ENCODE data around the gene OR2T5. TPM values are rescaled to one million over a fixed set of nuclear protein-coding genes. Genes with fewer than 3 reads are reported as not detected.
"Not testable (repeated sequence)": the region's sequence is repeated elsewhere in the genome, so short reads cannot be mapped to it uniquely, and the experiment has no call there.

OR2T5 gene, protein sequence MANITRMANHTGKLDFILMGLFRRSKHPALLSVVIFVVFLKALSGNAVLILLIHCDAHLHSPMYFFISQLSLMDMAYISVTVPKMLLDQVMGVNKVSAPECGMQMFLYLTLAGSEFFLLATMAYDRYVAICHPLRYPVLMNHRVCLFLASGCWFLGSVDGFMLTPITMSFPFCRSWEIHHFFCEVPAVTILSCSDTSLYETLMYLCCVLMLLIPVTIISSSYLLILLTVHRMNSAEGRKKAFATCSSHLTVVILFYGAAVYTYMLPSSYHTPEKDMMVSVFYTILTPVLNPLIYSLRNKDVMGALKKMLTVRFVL
- total RNA-seq (2014; rRNA removed; shearing (Covaris generic); ENCODE audit: low replicate concordance), result not detected in 2 replicates

DNA sequence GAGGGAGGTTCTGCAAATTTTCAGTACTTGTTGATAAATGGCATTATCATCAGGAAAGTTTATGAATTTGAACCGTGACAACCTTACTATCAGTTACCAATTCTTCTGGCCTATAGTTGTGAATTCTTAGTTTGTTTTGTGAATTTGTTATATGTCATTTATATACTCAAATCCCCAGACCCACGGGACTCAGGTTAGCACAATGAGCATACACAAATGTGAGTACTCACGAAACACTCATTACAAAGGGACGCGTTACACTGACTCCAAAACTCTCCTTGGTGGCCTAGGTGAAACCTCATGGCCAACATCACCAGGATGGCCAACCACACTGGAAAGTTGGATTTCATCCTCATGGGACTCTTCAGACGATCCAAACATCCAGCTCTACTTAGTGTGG lies at the start of gene OR2T5:
TSS of gene OR2T5 (plus strand) at position 301 of the 400 bp plus-strand sequence. CDS start at position 301, 0 bp downstream.
- DNase-seq (ENCODE audit: low read depth); in situ Hi-C loops (cut with HindIII; ENCODE audit: low pct_unique_long_range_greater_than_20kb, low sequenced_read_pairs): not testable (repeated sequence)

DNA sequence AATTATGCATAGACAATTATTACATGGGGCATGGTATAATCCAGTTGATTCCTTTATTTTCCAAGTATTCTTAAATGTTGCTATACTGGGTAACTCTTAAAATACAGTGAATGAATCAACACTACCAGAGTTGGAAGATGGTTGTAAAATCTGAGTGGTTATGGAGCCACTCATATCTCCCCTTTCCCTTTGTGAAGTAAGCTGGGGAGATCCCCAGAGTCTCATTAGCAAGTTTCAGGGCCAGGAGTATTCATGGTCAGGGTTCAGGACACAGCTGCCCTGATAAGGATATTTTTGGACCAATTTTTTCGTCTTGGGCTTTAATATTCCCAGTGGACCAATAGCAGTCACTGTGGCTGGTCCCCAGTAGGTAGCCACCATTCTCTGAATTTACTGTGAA lies 49.7 kb upstream of the OR2T5 start:
- DNase-seq (ENCODE audit: low read depth); in situ Hi-C loops (cut with HindIII; ENCODE audit: low pct_unique_long_range_greater_than_20kb, low sequenced_read_pairs): not testable (repeated sequence)

DNA sequence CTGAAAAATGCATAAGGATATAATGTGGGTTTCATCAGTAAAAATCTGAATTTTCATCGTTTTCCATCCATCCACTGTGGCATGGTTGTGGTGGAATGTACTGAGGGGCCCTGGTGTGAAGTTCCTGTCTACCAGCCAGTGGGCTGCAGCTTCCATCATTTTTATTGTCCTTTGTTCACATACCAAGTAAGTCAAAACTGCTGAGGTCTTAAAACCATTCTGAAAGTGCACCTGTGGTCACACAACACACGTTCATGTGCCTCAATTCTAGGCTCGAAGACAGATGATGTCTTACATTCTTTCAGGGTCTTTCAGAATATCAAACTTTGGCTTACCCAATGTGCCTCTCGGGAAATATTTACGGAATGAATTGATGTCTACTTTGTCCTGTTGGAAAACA lies 49.1 kb upstream of the OR2T5 start:
- in situ Hi-C loops (cut with HindIII; ENCODE audit: low pct_unique_long_range_greater_than_20kb, low sequenced_read_pairs); DNase-seq (ENCODE audit: low read depth): not testable (repeated sequence)

DNA sequence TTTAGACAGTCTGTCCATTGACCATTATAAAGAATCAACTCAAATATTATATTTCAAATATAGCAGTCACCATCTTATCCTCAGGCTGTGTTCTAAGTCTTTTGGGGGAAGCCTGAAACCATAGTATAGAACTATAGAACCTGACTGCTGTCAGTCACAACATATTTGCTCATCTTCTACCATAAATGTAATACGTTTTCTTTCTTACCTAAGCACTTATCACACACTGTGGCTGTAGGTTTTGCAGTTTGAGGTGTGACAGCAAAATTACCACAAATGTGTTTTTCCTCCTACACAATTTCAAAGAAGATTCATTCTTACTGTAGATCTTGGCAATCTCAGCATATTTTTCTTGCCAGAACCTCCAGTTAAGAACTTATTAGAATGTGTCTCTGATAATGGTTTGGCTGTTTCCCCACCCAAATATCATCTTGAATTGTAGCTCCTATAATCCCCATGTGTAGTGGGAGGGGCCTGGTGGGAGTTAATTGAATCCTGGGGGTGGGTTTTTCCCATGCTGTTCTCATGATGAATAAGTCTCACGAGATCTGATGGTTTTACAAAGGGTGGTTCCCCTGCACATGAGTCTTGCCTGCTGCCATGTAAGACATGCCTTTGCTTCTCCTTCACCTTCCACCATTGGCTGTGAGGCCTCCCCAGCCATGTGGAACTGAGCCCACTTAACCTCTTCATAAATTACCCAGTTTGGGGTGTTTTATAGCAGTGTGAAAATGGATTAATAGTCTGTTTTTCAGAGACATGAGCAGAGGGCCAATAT lies 45.7 kb upstream of the OR2T5 start:
- in situ Hi-C loops (cut with HindIII; ENCODE audit: low pct_unique_long_range_greater_than_20kb, low sequenced_read_pairs); DNase-seq (ENCODE audit: low read depth): not testable (repeated sequence)

DNA sequence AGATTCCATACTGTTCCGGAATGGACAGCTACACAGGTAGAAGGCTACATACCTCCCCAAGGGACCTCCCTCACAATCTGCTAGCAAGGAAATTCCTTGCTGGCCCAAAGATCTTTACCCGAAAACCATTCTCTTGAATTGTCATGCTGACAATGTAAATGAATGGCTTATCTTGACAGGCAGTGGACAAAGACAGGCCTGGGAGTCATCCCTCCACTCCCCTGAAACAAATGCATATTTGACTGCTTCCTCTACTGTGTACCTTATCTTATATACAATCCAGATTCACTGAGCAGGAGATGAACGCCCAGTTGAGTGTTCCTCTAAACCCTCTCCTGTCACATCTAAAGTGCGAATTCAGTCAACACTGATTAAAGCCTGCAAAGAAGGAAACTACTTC lies 43.8 kb upstream of the OR2T5 start:
- in situ Hi-C loops (cut with HindIII; ENCODE audit: low pct_unique_long_range_greater_than_20kb, low sequenced_read_pairs); DNase-seq (ENCODE audit: low read depth): not testable (repeated sequence)

DNA sequence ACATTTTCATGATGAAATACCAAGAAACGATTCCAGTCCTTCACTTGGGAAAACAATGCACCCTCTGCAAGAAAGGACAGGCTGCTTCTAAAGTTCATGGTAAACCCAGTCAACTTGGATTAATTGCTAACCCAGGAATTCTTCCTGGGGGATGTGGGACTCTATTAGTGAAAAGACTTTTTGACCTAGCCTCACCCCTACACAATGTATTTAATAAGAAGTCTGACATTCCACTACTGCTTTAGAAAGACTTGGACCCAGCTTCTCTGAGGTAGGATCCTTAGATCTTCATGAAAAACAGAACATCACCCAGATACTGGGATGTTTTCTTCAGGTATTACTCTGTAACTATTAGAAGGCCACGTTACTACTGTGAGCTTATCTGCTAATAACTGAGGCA lies 43.0 kb upstream of the OR2T5 start, which contains the start of gene OR2T2:
TSS of gene OR2T2 (plus strand) at position 239 of the 400 bp plus-strand sequence. CDS start 7,161 bp downstream, outside the sequence.
- DNase-seq (ENCODE audit: low read depth); in situ Hi-C loops (cut with HindIII; ENCODE audit: low pct_unique_long_range_greater_than_20kb, low sequenced_read_pairs): not testable (repeated sequence)

DNA sequence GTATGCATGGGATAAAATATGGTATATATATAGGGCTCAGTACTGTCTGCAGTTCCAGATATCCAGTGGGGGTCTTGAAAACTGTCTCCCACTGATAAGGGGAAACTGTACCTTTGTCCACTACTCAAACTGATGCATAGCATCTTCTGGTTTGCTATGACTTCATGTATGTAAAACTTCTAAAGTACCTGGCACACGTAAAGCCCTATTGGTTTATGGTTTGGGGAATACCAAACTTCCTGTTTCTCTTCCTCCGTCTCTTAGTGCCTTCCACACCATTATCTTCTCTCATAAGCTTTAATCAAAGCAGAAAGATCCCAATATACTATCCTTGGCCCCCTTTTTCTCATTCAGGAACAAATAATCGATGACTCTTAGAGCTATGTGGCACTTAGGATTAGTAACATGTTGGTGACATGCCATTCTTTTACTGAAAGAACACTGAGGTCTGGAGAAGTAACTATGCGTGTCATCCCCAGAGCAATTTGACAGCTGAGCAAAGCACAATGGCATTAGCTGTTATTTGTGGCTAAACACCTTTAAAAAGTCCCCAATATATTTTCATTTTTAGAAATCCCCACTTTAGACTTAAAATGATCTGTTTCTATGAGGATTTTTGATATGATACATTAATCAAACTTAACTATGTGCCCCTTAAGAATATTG lies 39.8 kb upstream of the OR2T5 start:
- DNase-seq (ENCODE audit: low read depth); in situ Hi-C loops (cut with HindIII; ENCODE audit: low pct_unique_long_range_greater_than_20kb, low sequenced_read_pairs): not testable (repeated sequence)

DNA sequence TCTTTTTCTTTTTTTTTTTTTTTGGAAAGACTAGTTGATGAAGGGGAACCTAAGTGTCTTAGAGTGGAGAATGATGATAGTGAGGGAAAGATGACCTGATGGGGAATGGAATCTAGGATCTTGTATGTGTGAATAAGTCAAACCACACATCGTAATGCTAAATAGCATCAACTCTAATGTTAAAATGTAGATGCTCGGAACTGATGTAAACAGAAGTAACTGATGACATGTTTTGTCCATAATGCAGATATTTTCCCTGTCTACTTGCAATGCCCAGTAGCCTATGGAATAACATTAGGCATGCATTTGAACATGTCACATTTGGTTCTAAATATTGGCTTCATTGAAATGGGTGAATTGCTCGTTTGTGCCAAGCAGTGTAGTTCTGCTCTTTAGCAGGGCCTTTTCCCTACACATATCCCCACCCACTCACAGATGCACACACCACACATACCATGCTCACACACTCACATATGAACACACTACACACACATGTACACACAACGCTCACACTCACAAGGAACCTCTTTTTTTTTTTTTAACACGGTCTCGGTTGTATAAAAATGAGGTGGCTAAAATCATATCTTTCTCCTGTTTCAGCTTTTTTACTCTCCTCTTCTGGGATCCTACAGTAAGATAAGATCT lies 38.4 kb upstream of the OR2T5 start:
- DNase-seq (ENCODE audit: low read depth); in situ Hi-C loops (cut with HindIII; ENCODE audit: low pct_unique_long_range_greater_than_20kb, low sequenced_read_pairs): not testable (repeated sequence)

DNA sequence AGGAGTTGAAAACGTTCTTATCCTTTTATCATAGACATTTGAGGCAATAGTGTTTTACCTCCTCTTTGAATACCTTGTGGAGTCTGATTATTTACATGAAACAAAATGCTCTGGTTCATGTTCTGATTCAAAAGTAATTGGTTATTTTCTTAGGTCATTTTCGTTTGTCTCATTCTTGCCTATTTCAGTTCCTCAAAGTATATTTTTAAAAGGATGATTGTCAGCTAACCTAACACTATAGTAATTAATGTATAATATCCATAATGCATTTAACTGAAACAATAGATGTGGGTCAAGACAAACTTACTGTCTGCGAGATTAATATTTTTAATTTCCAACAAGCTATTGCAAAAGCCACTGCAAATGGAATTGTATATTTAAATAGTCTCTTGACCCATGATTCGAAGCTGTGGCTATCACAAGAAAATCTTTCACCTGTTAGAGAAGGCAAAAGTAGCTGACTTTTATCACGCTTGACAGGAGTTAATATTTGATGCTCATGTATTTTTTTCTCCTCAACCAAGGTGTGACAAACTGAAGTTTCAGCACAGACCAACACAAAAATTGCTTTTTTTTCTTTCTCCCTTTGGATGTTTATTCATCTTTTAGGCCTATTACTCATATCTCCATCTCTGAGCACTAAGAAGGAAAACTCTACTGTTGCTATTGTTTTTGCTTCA lies 37.8 kb upstream of the OR2T5 start:
- in situ Hi-C loops (cut with HindIII; ENCODE audit: low pct_unique_long_range_greater_than_20kb, low sequenced_read_pairs); DNase-seq (ENCODE audit: low read depth): not testable (repeated sequence)

DNA sequence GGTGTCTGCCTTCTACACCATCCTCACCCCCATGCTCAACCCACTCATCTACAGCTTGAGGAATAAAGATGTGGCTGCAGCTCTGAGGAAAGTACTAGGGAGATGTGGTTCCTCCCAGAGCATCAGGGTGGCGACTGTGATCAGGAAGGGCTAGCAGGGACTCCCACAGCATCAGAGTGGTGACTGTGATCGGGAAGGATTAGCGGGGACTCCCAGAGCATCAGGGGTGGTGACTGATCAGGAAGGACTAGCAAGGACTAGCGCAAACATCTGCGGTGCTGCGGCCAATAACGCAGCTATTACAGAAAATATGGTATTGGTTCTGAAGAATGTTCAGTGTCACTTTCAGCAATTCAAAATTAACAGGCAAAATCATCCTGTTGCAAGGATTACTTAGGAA lies 34.8 kb upstream of the OR2T5 start:
- DNase-seq (ENCODE audit: low read depth); in situ Hi-C loops (cut with HindIII; ENCODE audit: low pct_unique_long_range_greater_than_20kb, low sequenced_read_pairs): not testable (repeated sequence)

DNA sequence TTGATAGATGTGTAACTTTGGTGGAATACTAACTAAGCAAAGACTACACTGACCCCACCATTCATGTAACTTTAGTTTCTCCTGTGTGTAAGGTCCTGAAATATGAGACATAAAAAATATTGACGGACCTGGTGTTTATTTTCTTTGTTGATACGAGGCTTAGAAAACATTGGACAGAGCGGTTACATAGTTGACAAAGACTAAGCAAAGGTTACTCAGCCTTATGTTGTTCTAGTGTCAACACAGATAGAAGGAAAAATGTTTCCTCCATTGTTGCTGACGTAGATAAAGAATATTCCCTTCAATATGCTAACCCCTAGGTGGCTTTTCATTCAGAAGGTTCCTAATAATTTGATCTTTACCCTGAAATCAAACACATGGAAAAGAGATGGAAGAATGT lies 33.3 kb upstream of the OR2T5 start:
- in situ Hi-C loops (cut with HindIII; ENCODE audit: low pct_unique_long_range_greater_than_20kb, low sequenced_read_pairs); DNase-seq (ENCODE audit: low read depth): not testable (repeated sequence)

DNA sequence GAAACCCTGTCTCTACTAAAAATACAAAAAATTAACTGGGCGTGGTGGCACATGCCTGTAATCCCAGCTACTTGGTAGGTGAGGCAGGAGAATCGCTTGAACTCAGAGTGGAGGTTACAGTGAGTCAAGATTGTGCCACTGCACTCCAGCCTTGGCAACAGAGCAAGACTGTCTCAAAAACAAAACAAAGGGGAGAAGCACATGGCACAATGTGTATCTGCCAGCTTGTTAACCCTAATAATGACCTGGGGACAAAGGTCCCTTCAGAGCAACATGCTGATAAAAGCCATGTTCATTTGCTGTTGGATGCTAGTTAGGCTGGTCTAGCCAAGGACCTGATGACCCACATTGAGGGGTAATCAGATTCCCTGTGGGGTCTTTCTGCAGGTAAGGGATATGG lies 31.8 kb upstream of the OR2T5 start:
- in situ Hi-C loops (cut with HindIII; ENCODE audit: low pct_unique_long_range_greater_than_20kb, low sequenced_read_pairs); DNase-seq (ENCODE audit: low read depth): not testable (repeated sequence)

DNA sequence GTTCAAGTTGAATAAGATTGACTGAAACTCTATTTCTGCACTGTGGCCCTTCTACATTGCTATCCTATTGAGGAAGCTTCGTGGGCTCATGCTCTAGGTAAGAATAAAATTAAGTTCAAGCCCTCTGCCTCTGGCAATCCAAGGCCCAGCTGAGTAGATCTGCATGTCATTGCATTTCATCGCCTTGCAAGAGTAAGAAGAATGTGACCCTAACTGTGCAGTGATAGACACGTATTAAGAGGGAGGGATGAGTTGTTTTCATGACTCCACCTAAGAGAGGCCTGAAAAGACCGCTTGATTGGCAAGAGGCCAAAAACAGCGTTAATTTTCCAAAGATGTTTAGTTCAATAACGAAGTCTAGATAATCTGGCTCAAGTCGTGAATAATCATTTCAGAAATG lies 29.3 kb upstream of the OR2T5 start:
- in situ Hi-C loops (cut with HindIII; ENCODE audit: low pct_unique_long_range_greater_than_20kb, low sequenced_read_pairs); DNase-seq (ENCODE audit: low read depth): not testable (repeated sequence)

DNA sequence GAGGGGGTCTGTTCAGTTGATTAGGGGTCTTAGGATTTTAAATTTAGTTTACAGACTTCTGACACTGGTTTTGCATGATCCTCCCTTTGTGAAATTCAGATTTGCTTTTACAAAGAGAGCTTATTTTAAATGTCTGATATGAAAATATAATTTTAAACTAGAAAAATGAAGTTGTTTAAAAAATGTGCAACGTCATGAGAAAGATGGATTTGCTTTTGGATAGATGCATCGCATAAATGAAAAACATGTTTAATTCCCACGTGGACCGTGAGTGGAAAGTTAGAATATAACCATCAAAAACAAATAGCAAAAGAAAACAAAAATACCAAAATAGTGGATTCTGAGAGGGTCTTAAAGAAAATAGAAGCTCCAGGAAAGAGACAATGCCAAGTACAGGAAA lies 17.2 kb upstream of the OR2T5 start:
- no peak for DNase-seq (ENCODE audit: low read depth)
- in situ Hi-C loops (cut with HindIII; ENCODE audit: low pct_unique_long_range_greater_than_20kb, low sequenced_read_pairs), result no loop called here

DNA sequence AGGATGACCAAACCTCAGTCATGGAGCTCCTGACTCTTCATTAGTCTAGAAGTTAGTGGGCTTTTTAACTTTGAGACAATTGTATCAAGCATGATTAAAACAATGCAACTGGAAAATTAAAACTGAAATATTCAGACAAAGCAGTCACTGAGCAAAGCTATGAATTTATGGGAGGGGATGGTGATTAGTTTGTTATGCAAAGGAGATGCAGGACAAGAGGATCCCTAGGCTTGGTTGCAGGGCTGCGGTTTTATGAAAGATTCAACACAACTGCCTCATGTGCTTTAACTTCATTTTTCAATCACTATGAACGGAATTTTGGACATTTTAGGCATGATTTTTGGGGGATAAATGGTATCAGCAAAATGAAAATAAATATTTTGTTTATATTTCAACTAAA lies 16.3 kb upstream of the OR2T5 start:
- in situ Hi-C loops (cut with HindIII; ENCODE audit: low pct_unique_long_range_greater_than_20kb, low sequenced_read_pairs); DNase-seq (ENCODE audit: low read depth): not testable (repeated sequence)

DNA sequence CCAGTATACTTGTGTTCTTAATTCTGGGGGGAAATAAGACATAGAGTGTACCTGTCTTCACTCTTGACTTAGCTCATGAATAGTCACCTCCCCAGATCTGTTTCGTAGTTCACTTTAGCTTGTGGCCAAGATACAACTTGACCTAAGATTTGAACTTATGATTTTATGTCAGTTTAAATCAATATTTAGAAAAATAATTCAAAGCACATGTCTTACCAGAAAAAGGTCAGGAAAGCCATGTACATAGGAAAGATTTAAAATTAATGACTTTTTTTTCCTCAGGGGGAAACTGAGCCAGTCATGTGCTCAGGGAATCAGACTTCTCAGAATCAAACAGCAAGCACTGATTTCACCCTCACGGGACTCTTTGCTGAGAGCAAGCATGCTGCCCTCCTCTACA lies 15.3 kb upstream of the OR2T5 start, which contains the start of gene OR2T3:
TSS of gene OR2T3 (plus strand) at position 301 of the 400 bp plus-strand sequence. CDS start at position 301, 0 bp downstream.
- in situ Hi-C loops (cut with HindIII; ENCODE audit: low pct_unique_long_range_greater_than_20kb, low sequenced_read_pairs); DNase-seq (ENCODE audit: low read depth): not testable (repeated sequence)

DNA sequence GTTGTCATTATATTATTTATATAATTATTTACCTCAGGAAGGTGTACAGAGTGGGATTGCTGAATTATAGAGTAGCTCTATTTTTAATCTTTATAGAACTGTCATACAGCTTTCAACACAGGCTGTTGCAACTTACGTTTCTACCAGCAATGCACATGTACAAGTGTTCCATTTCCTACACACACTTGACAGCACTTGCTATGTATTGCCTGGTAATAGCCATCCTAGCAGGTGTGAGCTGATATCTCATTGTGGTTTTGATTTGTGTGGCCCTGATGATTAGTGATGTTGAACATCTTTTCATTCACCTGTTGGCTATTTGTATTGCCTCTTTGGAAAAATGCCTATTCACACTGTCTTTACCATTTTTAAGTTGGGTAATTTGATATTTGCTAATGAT lies 12.7 kb upstream of the OR2T5 start:
- DNase-seq (ENCODE audit: low read depth); in situ Hi-C loops (cut with HindIII; ENCODE audit: low pct_unique_long_range_greater_than_20kb, low sequenced_read_pairs): not testable (repeated sequence)
